ENCODE data around the gene FAM83E. TPM values are rescaled to one million over a fixed set of nuclear protein-coding genes. Genes with fewer than 3 reads are reported as not detected.

The FAM83E gene
- polyA plus RNA-seq, 6 donors from 2014 or later: 0.18 TPM; not detected in 5

- H3K4me3 Mint-ChIP-seq: no peak overlapping the region
Observed at GRCh38 chr19:48630296-48631063, 15.6 kb upstream of the FAM83E start.

DNA sequence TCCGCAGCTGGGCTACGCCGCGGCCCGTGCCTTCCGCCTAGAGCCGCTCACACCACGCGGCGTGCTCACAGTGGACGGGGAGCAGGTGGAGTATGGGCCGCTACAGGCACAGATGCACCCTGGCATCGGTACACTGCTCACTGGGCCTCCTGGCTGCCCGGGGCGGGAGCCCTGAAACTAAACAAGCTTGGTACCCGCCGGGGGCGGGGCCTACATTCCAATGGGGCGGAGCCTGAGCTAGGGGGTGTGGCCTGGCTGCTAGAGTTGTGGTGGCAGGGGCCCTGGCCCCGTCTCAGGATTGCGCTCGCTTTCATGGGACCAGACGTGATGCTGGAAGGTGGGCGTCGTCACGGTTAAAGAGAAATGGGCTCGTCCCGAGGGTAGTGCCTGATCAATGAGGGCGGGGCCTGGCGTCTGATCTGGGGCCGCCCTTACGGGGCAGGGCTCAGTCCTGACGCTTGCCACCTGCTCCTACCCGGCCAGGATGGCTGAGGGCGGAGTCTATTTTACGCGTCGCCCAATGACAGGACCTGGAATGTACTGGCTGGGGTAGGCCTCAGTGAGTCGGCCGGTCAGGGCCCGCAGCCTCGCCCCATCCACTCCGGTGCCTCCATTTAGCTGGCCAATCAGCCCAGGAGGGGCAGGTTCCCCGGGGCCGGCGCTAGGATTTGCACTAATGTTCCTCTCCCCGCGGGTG is 14.9 kb upstream of the FAM83E start:
- H3K36me3 Mint-ChIP-seq: no peaks in the 10 kb centered on the region
- peaks cover 14 to 41% (median 33%) of the 10 kb centered on the region in 3 donors for H3K4me1 Mint-ChIP-seq
- DNase-seq (no peak), ATAC-seq (ENCODE audit: low read depth in 2 of 2) (no peak)
- peak overlapping the region in 3 of 6 donors; percentile 22 to 64 (median 39) for H3K27ac Mint-ChIP-seq
- H3K9me3 Mint-ChIP-seq: no peaks in the 10 kb centered on the region
- H3K27me3 Mint-ChIP-seq: no peaks in the 10 kb centered on the region
- no peak overlapping the region for H3K4me3 Mint-ChIP-seq

More at GRCh38 chr19:48630296-48631063, 15.6 kb upstream of the FAM83E start:
- Mint-ChIP-seq H3K27me3 (no peaks in the 10 kb centered on the region), H3K36me3 (no peaks in the 10 kb centered on the region), H3K4me1 (peaks cover 15 to 39% (median 38%) of the 10 kb centered on the region in 3 donors), H3K9me3 (no peaks in the 10 kb centered on the region), H3K27ac (peak overlapping the region in 4 of 6 donors; percentile 39 to 79 (median 73))
- no peak for ATAC-seq (ENCODE audit: low read depth in 2 of 2)
- no peak for DNase-seq

GRCh38 chr19:48629297-48629598 is 14.4 kb upstream of the FAM83E start:
- DNase-seq: no peak
- Mint-ChIP-seq H3K27me3 (no peaks in the 10 kb centered on the region), H3K36me3 (no peaks in the 10 kb centered on the region), H3K4me3 (no peak overlapping the region), H3K9me3 (no peaks in the 10 kb centered on the region), H3K27ac (no peak overlapping the region), H3K4me1 (peaks cover 17 to 41% (median 33%) of the 10 kb centered on the region in 3 donors)
- ATAC-seq (ENCODE audit: low read depth in 2 of 2): no peak

- Mint-ChIP-seq H3K9me3 (no peaks in the 10 kb centered on the region), H3K4me1 (peaks cover 20 to 43% (median 33%) of the 10 kb centered on the region in 3 donors), H3K27me3 (no peaks in the 10 kb centered on the region), H3K36me3 (peaks cover 3 to 5% of the 10 kb centered on the region in 2 donors), H3K4me3 (no peak overlapping the region), H3K27ac (no peak overlapping the region)
- DNase-seq (no peak), ATAC-seq (ENCODE audit: low read depth in 2 of 2) (no peak)
Observed at GRCh38 chr19:48628486-48629296, 13.8 kb upstream of the FAM83E start.

DNA sequence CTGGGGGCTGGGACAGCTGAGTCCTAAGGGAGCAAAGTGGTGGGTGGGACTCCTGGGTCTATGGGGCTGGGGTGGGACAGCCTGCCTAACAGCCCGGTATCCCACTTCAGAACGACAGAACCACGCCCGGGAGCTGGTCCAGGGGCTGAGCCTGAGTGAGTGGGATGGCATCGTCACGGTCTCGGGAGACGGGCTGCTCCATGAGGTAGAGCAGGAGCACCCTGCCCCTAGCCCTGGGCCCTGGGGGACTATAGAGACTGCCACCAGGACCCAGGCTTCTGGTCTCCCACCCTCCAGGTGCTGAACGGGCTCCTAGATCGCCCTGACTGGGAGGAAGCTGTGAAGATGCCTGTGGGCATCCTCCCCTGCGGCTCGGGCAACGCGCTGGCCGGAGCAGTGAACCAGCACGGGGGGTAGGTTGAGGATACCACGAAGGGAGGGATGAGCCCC is 13.0 kb upstream of the FAM83E start:
- H3K4me1 Mint-ChIP-seq: peaks cover 23 to 43% (median 31%) of the 10 kb centered on the region in 3 donors
- H3K9me3 Mint-ChIP-seq: no peaks in the 10 kb centered on the region
- H3K27me3 Mint-ChIP-seq: no peaks in the 10 kb centered on the region
- DNase-seq (no peak), ATAC-seq (ENCODE audit: low read depth in 2 of 2) (no peak)
- no peak overlapping the region for H3K4me3 Mint-ChIP-seq
- H3K27ac Mint-ChIP-seq: peak overlapping the region in 1 of 6 donors; percentile 66
- peaks cover 5 to 7% of the 10 kb centered on the region in 2 donors for H3K36me3 Mint-ChIP-seq

- H3K27ac Mint-ChIP-seq: peak overlapping the region in 1 of 6 donors; percentile 66
- no peak for ATAC-seq (ENCODE audit: low read depth in 2 of 2)
- DNase-seq: no peak
- peaks cover 5 to 7% of the 10 kb centered on the region in 2 donors for H3K36me3 Mint-ChIP-seq
- no peaks in the 10 kb centered on the region for H3K9me3 Mint-ChIP-seq
- H3K4me1 Mint-ChIP-seq: peaks cover 26 to 47% (median 30%) of the 10 kb centered on the region in 3 donors
- H3K27me3 Mint-ChIP-seq: no peaks in the 10 kb centered on the region
- peak overlapping the region in 1 of 8 donors; percentile 55 for H3K4me3 Mint-ChIP-seq
Observed at GRCh38 chr19:48627201-48627864, 12.5 kb upstream of the FAM83E start.

DNA sequence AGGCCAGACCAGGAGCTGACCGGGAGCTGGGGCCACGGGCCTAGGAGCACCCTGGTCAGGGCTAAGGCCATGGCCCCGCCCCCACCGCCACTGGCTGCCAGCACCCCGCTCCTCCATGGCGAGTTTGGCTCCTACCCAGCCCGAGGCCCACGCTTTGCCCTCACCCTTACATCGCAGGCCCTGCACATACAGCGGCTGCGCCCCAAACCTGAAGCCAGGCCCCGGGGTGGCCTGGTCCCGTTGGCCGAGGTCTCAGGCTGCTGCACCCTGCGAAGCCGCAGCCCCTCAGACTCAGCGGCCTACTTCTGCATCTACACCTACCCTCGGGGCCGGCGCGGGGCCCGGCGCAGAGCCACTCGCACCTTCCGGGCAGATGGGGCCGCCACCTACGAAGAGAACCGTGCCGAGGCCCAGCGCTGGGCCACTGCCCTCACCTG is 11.0 kb upstream of the FAM83E start:
- DNase-seq (no peak), ATAC-seq (ENCODE audit: low read depth in 2 of 2) (no peak)
- no peaks in the 10 kb centered on the region for H3K27me3 Mint-ChIP-seq
- no peak overlapping the region for H3K27ac Mint-ChIP-seq
- peak overlapping the region in 1 of 8 donors; percentile 28 for H3K4me3 Mint-ChIP-seq
- H3K4me1 Mint-ChIP-seq: peaks cover 26 to 43% (median 26%) of the 10 kb centered on the region in 3 donors
- no peaks in the 10 kb centered on the region for H3K9me3 Mint-ChIP-seq
- peaks cover 5 to 7% of the 10 kb centered on the region in 2 donors for H3K36me3 Mint-ChIP-seq

DNA sequence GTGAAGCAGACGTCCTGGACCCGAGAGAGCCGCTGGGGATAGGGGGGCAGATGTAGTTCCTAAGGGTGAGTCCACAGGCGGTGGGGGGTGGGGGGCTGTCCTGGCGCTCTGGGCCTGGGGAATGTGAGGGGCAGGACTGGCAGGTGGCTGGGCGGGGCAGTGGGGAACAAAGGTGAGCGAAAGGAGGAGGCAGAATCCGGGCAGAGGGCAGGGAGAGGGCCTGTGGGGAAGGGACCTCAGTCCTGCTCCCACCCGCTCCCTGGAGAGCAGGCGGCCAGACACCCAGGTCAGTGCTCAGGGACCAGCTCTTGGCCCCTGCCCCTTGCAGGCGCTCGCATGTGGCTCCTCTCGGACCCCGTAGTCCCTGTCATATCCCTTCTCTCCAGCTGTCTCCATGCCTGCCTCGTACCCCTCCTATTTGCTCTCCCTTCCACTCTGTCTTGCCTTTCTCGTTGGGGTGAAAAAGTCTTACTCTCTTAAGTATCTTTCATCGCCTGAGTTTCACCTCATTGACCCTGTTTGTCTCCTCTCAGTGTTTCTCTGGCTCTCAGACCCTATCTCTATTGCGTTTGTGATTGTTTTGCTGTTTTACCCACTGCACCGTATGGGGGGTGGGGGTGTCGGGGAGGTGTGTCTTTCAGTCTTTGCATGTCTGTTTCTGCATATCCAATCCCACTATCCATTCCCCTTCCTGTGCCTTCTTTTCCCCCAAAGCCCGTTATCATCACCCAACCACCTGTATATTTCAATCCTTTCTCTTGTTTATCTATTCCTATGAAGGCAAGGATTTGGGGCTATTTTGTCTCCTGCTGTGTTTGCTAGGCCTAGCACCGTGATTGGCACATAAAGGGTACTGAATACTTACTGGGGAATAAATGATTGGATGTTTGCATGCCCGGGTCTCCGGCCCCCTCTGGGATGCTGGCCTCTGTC is 10.2 kb upstream of the FAM83E start:
- DNase-seq (no peak), ATAC-seq (ENCODE audit: low read depth in 2 of 2) (no peak)
- Mint-ChIP-seq H3K36me3 (peaks cover 5 to 7% of the 10 kb centered on the region in 2 donors), H3K27ac (peak overlapping the region in 3 of 6 donors; percentile 11 to 91 (median 89)), H3K27me3 (no peaks in the 10 kb centered on the region), H3K4me1 (peaks cover 26 to 38% (median 30%) of the 10 kb centered on the region in 3 donors), H3K9me3 (no peaks in the 10 kb centered on the region), H3K4me3 (peak overlapping the region; percentile 6 to 81 (median 68))

GRCh38 chr19:48624067-48624594 is 9.3 kb upstream of the FAM83E start:
- ATAC-seq (ENCODE audit: low read depth in 2 of 2) (peak; percentile 72 to 73), DNase-seq (peak; percentile 94)
- peaks cover 32 to 46% (median 38%) of the 10 kb centered on the region in 3 donors for H3K4me1 Mint-ChIP-seq
- H3K36me3 Mint-ChIP-seq: peaks cover 5 to 7% of the 10 kb centered on the region in 2 donors
- no peaks in the 10 kb centered on the region for H3K9me3 Mint-ChIP-seq
- H3K27ac Mint-ChIP-seq: peak overlapping the region; percentile 75 to 97 (median 94)
- H3K27me3 Mint-ChIP-seq: no peaks in the 10 kb centered on the region
- H3K4me3 Mint-ChIP-seq: peak overlapping the region; percentile 79 to 97 (median 90)

DNA sequence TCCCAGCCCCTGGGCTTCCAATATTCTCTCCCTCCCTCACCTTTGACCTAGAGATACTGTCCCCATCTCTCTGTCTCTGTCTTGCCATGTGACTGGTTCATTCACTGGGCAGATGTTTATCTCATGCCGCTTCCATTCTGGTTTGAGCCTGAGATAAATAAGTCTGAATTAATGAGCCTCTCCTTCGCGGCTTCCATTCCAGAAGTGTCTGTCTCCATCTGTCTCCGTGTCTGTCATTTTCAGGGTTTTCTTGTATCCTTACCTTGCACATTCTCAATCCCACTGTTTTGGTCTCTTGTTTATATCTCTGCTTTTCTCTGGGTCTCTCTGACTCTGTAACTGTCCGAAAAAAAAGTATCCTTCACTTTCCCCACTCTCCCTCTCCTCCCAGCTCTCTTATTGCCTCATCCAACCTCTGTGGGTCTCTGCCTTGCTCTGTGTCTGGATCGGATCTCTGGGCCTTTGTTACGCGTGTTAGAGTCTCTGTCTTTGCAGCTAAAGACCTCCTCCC is 8.7 kb upstream of the FAM83E start:
- Mint-ChIP-seq H3K36me3 (peaks cover 5 to 7% of the 10 kb centered on the region in 2 donors), H3K4me3 (peak overlapping the region; percentile 79 to 97 (median 90)), H3K27me3 (no peaks in the 10 kb centered on the region), H3K4me1 (peaks cover 34 to 49% (median 39%) of the 10 kb centered on the region in 3 donors), H3K27ac (peak overlapping the region; percentile 75 to 97 (median 94)), H3K9me3 (no peaks in the 10 kb centered on the region)
- ATAC-seq (ENCODE audit: low read depth in 2 of 2): no peak
- no peak for DNase-seq

- DNase-seq (no peak), ATAC-seq (ENCODE audit: low read depth in 2 of 2) (no peak)
- Mint-ChIP-seq H3K27ac (peak overlapping the region; percentile 96 to 98 (median 98)), H3K4me3 (peak overlapping the region; percentile 90 to 99 (median 97)), H3K4me1 (peaks cover 48 to 57% (median 57%) of the 10 kb centered on the region in 3 donors), H3K9me3 (no peaks in the 10 kb centered on the region), H3K27me3 (no peaks in the 10 kb centered on the region), H3K36me3 (peaks cover 5 to 7% of the 10 kb centered on the region in 2 donors)
Observed at GRCh38 chr19:48619692-48620585, 5.1 kb upstream of the FAM83E start.
